ENCODE results near the gene KLRC2.

- no peak for TF ChIP-seq BCL11B (tag by site-specific recombination; IDR thresholded peaks at IDR 0.05; ENCODE audit: low read depth)
- TF ChIP-seq BCL11A (tag by site-specific recombination; IDR thresholded peaks at IDR 0.05; ENCODE audit: low read depth), result no peak
- TF ChIP-seq PRDM1 (tag by site-specific recombination; IDR thresholded peaks at IDR 0.05), result 0 out of 2 replicates have a peak, but pooled peaks have one; percentile 3
- no peak for TF ChIP-seq IKZF3 (tag by site-specific recombination; IDR thresholded peaks at IDR 0.05)
- no peak for TF ChIP-seq CTCF (tag by site-specific recombination; IDR thresholded peaks at IDR 0.05)
- TF ChIP-seq REST (tag by site-specific recombination; IDR thresholded peaks at IDR 0.05), result no peak
These were observed 43.3 kb downstream of the KLRC2 start for GRCh38 chr12:10392394-10392930.
